Transverse colon (tissue), 3 donors: ENCODE results near the gene RRP8.

Experiments
- CTCF ChIP-seq, 5 experiments: fragments of 200-600 bp in 3 of 5; fragments of 450-650 bp in 2 of 5; sonication (generic) in 3 of 5; IDR thresholded peaks; 1 replicate in 2 of 5; 2 replicates in 3 of 5; pipeline ENCODE4 v1.5.1; 2016 to 2017; ENCODE audit warnings: antibody characterized with exemption in 5 of 5, inconsistent platforms in 3 of 5, mild to moderate bottlenecking in 2 of 5, moderate library complexity in 1 of 5
- EP300 ChIP-seq: sonication (generic); formaldehyde crosslinking; IDR thresholded peaks from one replicate; pipeline ENCODE4 v1.6.1; 2017; ENCODE audit warnings: antibody characterized with exemption, low read depth
- POLR2A ChIP-seq: fragments of 450-650 bp; IDR thresholded peaks from one replicate; pipeline ENCODE4 v1.6.1; 2016; ENCODE audit warnings: antibody characterized with exemption, mild to moderate bottlenecking, moderate library complexity

GRCh38 chr11:6598555-6598954, 4.9 kb downstream of the RRP8 start:
- TF ChIP-seq CTCF (IDR thresholded peaks at IDR 0.05) (no peak), POLR2A (no peak), EP300 (no peak)
